HCT116 (cell line): ENCODE measurements around the gene SMARCD2. TPM values are rescaled to one million over a fixed set of nuclear protein-coding genes. Genes with fewer than 3 reads are reported as not detected.
"Not testable (repeated sequence)": the region's sequence is repeated elsewhere in the genome, so short reads cannot be mapped to it uniquely, and the experiment has no call there.

ENCODE experiments used
- ATAC-seq: fragments of 200-7000 bp; cut with Tn5 transposase; 2 replicates; pipeline ENCODE4 v1.9.1; 2020; ENCODE audit warnings: mild to moderate bottlenecking, moderate library complexity
- BruUV-seq: library from RNA; stranded (reverse); fragments of 400-500 nt; replicated peaks from 2 replicates; lab custom pipeline; 2021; lab: Mats Ljungman, UMichigan
- CTCF ChIA-PET: fragments of 300-600 bp; sonication (Branson Sonifier 250); formaldehyde crosslinking; loops from one replicate; lab custom pipeline; 2021; ENCODE audit warnings: antibody characterized with exemption; lab: Charles Lee
- POLR2A ChIA-PET: fragments of 300-600, 350-600 bp; sonication (Branson Sonifier 250); formaldehyde crosslinking; loops from one replicate; lab custom pipeline; 2021; ENCODE audit warnings: antibody characterized with exemption; lab: Charles Lee
- RAD21 ChIA-PET, 2 experiments: fragments of 300-600 bp; sonication (Branson Sonifier 250); formaldehyde crosslinking; loops; one replicate each; lab custom pipeline; 2023; ENCODE audit warnings: low total read pairs in 2 of 2; ENCODE audit not compliant: uncharacterized antibody in 2 of 2, unreplicated experiment in 2 of 2, low non-redundant PET in 1 of 2; lab: Charles Lee
- DNase-seq: peaks from one replicate; pipeline ENCODE4 v3.0.0-alpha.2; 2010; ENCODE audit warnings: low read depth, low spot score
- H2AFZ ChIP-seq: fragments of 200-600 bp; shearing (Covaris generic), sonication (generic); 2 replicates; pipeline ENCODE4 v1.6.1; 2017; ENCODE audit warnings: low read depth, mixed run types, mixed read lengths, antibody characterized with exemption, low read length; ENCODE audit not compliant: poor library complexity, severe bottlenecking
- H3K27ac ChIP-seq: 2 replicates; pipeline ENCODE4 v1.5.1; 2012; ENCODE audit warnings: low read depth, low read length
- H3K27me3 ChIP-seq: fragments of 200-600 bp; sonication (generic); 2 replicates; pipeline ENCODE4 v1.6.1; 2016; ENCODE audit warnings: mixed run types, low read length, mixed read lengths; ENCODE audit not compliant: insufficient read depth
- H3K36me3 ChIP-seq, 2 experiments: fragments of 200-500 bp in 1 of 2; fragments of 200-600 bp in 1 of 2; sonication (Bioruptor generic) in 1 of 2; sonication (generic) in 1 of 2; 2 replicates each; pipeline versions ENCODE4 v1.5.1 to v1.6.1; 2014 to 2016; ENCODE audit warnings: low read length in 2 of 2, inconsistent platforms in 1 of 2, mixed read lengths in 1 of 2, mixed run types in 1 of 2; ENCODE audit not compliant: insufficient read depth in 2 of 2, control insufficient read depth in 1 of 2
- H3K4me1 ChIP-seq, 2 experiments: fragments of 200-600 bp in 1 of 2; sonication (generic) in 1 of 2; 2 replicates each; pipeline versions ENCODE4 v1.5.1 to v1.6.1; 2012 to 2017; ENCODE audit warnings: low read length in 2 of 2, inconsistent platforms in 1 of 2, mild to moderate bottlenecking in 1 of 2, mixed read lengths in 1 of 2, mixed run types in 1 of 2, moderate library complexity in 1 of 2; ENCODE audit not compliant: insufficient read depth in 2 of 2, control insufficient read depth in 1 of 2
- H3K4me2 ChIP-seq: fragments of 200-600 bp; sonication (generic); 2 replicates; pipeline ENCODE4 v1.6.1; 2017; ENCODE audit warnings: mixed run types, low read length, mixed read lengths
- H3K4me3 ChIP-seq, 2 experiments: fragments of 200-600 bp in 1 of 2; sonication (generic) in 1 of 2; replicated peaks in 1 of 2; 2 replicates each; pipeline ENCODE4 v1.5.1; 2011 to 2016; ENCODE audit warnings: low read length in 2 of 2, control low read depth in 1 of 2, low read depth in 1 of 2, mild to moderate bottlenecking in 1 of 2, mixed read lengths in 1 of 2, mixed run types in 1 of 2
- H3K79me2 ChIP-seq: fragments of 200-600 bp; sonication (generic); 2 replicates; pipeline ENCODE4 v1.6.1; 2017; ENCODE audit warnings: mild to moderate bottlenecking, mixed run types, low read length, moderate library complexity, mixed read lengths; ENCODE audit not compliant: insufficient read depth
- H3K9ac ChIP-seq: fragments of 200-600 bp; sonication (generic); 2 replicates; pipeline ENCODE4 v1.6.1; 2016; ENCODE audit warnings: low read length, mixed read lengths
- H3K9me2 ChIP-seq: fragments of 200-600 bp; sonication (generic), shearing (Covaris generic); 2 replicates; pipeline ENCODE4 v1.6.1; 2017; ENCODE audit warnings: mixed run types, mild to moderate bottlenecking, moderate library complexity; ENCODE audit not compliant: insufficient read depth
- H3K9me3 ChIP-seq, 2 experiments: fragments of 200-500 bp in 1 of 2; fragments of 200-600 bp in 1 of 2; sonication (Bioruptor generic) in 1 of 2; sonication (generic) in 1 of 2; 2 replicates each; pipeline ENCODE4 v1.6.1; 2014 to 2017; ENCODE audit warnings: low read length in 2 of 2, mixed read lengths in 2 of 2, inconsistent platforms in 1 of 2, low read depth in 1 of 2, mild to moderate bottlenecking in 1 of 2, mixed run types in 1 of 2, moderate library complexity in 1 of 2; ENCODE audit not compliant: control insufficient read depth in 1 of 2, insufficient read depth in 1 of 2
- H4K20me1 ChIP-seq: fragments of 200-600 bp; sonication (generic), shearing (Covaris generic); 2 replicates; pipeline ENCODE4 v1.6.1; 2017; ENCODE audit warnings: mixed run types, mild to moderate bottlenecking, moderate library complexity; ENCODE audit not compliant: insufficient read depth
- RAD21 ChIP-seq: IDR thresholded peaks from 2 replicates; pipeline ENCODE4 v1.6.1; 2012; ENCODE audit warnings: low read depth, mild to moderate bottlenecking
- intact Hi-C: fragments of 100-400 bp; cut with micrococcal nuclease; formaldehyde crosslinking; loops from 2 replicates; pipeline ENCODE4 v1.10.0; 2022
- total RNA-seq: library from RNA; stranded (reverse); gene quantifications from one replicate; pipeline ENCODE4 v1.2.1, GENCODE V29; 2021; ENCODE audit not compliant: unreplicated experiment
- TF ChIP-seq, protein P1 (sequence below), 3 experiments: fragments of 200-600 bp in 1 of 3; sonication (generic) in 1 of 3; IDR thresholded peaks in 2 of 3; conservative IDR thresholded peaks in 1 of 3; 2 replicates each; pipeline ENCODE4 v1.5.1; 2012 to 2017; ENCODE audit warnings: low read depth in 2 of 3, low read length in 2 of 3, antibody characterized with exemption in 1 of 3, borderline replicate concordance in 1 of 3, control low read depth in 1 of 3, mild to moderate bottlenecking in 1 of 3, mixed read lengths in 1 of 3, mixed run types in 1 of 3, moderate library complexity in 1 of 3; ENCODE audit not compliant: insufficient read depth in 1 of 3

SMARCD2 gene
- total RNA-seq, 1 experiment from 2014 or later = 168 TPM

DNA sequence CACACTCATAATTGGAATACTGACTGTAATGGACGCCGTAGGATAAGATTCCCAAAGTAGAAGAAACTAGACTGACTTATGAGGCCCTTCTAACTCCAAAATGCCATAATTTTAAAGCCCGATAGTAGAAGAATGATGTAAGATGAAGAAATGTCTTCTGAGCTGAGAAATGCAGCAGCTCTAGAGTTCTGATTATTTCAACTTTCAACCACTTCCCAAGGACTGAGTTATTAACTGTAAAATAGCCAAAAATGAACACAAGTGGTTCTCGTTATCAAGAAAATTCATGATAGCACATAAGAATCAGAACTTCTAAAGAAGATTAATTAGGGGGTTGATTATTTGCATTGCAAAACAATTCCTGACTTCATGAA is 27.8 kb upstream of the SMARCD2 start:
- peaks cover 0 to 13% of the 10 kb centered on the region in 2 experiments; a peak in 2 of 4 replicates for H3K4me1 ChIP-seq
- H3K9me2 ChIP-seq, DNase-seq, H3K4me3 ChIP-seq, H3K27ac ChIP-seq, H3K9me3 ChIP-seq, RAD21 ChIA-PET, H3K79me2 ChIP-seq, H2AFZ ChIP-seq, H3K9ac ChIP-seq, H3K27me3 ChIP-seq, POLR2A ChIA-PET, ATAC-seq, H3K4me2 ChIP-seq, H3K36me3 ChIP-seq, BruUV-seq, H4K20me1 ChIP-seq, intact Hi-C loops: not testable (repeated sequence)
- CTCF ChIA-PET = interaction anchor here (1.1 to 1.7 kb wide), 5 partner anchors 10 to 263 kb away, joined by 3 to 6 read pairs (median 4); partner anchors contain the start of gene GH2

DNA sequence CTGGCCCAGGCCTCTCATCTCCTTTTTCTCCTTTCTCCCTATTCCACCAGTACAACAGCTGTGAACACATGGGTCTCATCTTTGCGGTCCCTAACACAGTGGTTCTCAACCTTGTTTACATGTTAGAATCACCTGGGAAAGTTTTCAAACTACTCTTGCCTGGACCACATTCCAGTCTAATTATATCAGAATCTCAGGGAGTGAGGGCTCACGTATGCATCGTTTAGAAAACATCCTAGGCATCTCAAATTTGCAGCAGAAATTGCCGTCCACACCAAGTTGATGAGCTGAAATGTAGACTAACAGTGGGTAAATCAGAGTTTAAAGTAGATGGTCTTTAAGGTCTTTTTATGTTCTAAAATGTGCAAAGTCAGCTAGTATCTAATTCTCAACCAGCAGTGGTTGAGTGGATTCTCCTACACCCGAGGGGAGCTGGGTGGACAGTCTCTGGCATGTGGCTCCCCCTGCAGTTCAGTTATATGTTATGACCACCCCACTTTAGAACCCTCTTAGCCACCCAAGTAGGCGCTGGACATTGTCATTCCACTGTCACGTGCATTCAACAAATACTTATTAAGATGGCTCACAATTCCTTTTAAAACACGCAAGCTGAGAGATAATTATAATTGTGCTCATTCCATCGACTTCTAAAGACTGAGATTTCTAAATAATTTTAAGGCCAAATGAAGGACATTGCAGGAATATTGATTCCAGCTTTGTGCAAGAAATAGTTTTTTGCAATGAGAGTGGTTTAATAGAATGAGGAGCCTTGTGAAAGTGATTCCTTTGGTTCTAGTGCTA is 27.2 kb upstream of the SMARCD2 start:
- H3K4me2 ChIP-seq = peak overlapping the region; percentile 4
- peaks cover 0 to 13% of the 10 kb centered on the region in 2 experiments; a peak in 2 of 4 replicates for H3K4me1 ChIP-seq
- H3K9ac ChIP-seq, H3K27ac ChIP-seq, POLR2A ChIA-PET, H3K4me3 ChIP-seq, H4K20me1 ChIP-seq, H3K27me3 ChIP-seq, intact Hi-C loops, H3K36me3 ChIP-seq, DNase-seq, BruUV-seq, H3K9me3 ChIP-seq, H3K9me2 ChIP-seq, RAD21 ChIA-PET, H3K79me2 ChIP-seq: not testable (repeated sequence)
- CTCF ChIA-PET = interaction anchor here (1.1 to 1.7 kb wide), 5 partner anchors 10 to 264 kb away, joined by 3 to 6 read pairs (median 4); partner anchors contain the start of gene GH2
- ATAC-seq = peak; percentile 75
- H2AFZ ChIP-seq = peak overlapping the region; percentile 1
- TF ChIP-seq, protein P1, sequence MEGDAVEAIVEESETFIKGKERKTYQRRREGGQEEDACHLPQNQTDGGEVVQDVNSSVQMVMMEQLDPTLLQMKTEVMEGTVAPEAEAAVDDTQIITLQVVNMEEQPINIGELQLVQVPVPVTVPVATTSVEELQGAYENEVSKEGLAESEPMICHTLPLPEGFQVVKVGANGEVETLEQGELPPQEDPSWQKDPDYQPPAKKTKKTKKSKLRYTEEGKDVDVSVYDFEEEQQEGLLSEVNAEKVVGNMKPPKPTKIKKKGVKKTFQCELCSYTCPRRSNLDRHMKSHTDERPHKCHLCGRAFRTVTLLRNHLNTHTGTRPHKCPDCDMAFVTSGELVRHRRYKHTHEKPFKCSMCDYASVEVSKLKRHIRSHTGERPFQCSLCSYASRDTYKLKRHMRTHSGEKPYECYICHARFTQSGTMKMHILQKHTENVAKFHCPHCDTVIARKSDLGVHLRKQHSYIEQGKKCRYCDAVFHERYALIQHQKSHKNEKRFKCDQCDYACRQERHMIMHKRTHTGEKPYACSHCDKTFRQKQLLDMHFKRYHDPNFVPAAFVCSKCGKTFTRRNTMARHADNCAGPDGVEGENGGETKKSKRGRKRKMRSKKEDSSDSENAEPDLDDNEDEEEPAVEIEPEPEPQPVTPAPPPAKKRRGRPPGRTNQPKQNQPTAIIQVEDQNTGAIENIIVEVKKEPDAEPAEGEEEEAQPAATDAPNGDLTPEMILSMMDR (IDR thresholded peaks at IDR 0.05 in 2 of 3, conservative IDR thresholded peaks at IDR 0.05 in 1 of 3; ENCODE audit: borderline replicate concordance in 1 of 3, insufficient read depth in 1 of 3, low read depth in 2 of 3, low read length in 2 of 3) = peak; percentile 9 to 53 (median 51); a peak in 4 of 6 replicates
- TF ChIP-seq RAD21 = peak; percentile 24; the same call in 1 of the 2 replicates
